Measurements from ENCODE around the gene NFIB.

DNA sequence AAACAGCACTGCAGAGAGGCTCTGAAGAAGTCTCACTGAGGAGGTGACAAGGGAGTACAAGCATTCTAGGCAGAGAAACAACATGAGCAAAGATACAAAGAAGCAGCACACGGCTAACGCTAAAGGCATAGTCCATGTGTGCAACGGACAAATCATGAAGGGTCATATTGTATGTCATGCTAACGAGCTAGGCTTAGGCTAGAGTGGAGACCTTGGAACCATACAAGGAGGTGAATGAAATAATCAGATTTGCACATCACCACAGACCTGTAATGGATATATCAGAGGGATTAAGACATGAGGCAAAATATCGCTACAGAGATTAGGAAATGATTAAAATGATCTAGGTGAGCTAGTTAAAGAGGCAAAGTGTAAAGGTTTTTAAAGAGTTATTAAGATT lies 145.6 kb downstream of the NFIB start:
- TF ChIP-seq, protein P1, sequence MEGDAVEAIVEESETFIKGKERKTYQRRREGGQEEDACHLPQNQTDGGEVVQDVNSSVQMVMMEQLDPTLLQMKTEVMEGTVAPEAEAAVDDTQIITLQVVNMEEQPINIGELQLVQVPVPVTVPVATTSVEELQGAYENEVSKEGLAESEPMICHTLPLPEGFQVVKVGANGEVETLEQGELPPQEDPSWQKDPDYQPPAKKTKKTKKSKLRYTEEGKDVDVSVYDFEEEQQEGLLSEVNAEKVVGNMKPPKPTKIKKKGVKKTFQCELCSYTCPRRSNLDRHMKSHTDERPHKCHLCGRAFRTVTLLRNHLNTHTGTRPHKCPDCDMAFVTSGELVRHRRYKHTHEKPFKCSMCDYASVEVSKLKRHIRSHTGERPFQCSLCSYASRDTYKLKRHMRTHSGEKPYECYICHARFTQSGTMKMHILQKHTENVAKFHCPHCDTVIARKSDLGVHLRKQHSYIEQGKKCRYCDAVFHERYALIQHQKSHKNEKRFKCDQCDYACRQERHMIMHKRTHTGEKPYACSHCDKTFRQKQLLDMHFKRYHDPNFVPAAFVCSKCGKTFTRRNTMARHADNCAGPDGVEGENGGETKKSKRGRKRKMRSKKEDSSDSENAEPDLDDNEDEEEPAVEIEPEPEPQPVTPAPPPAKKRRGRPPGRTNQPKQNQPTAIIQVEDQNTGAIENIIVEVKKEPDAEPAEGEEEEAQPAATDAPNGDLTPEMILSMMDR (optimal IDR thresholded peaks at IDR 0.05 in 1 of 3, IDR thresholded peaks at IDR 0.05 in 1 of 3, conservative IDR thresholded peaks at IDR 0.05 in 1 of 3; ENCODE audit: extremely low read depth in 1 of 3, insufficient read depth in 2 of 3, low read length in 3 of 3), result no peak
- no peak for TF ChIP-seq EZH2 (IDR thresholded peaks at IDR 0.05; ENCODE audit: low read length)

All from keratinocyte (primary cell).